HepG2 (cell line): ENCODE data around the gene FAS. TPM values are rescaled to one million over a fixed set of nuclear protein-coding genes. Genes with fewer than 3 reads are reported as not detected.

Experiments
- ATAC-seq: fragments of 200-7000 bp; cut with Tn5 transposase; 3 replicates; pipeline ENCODE4 v1.9.1; 2020; ENCODE audit warnings: mild to moderate bottlenecking, moderate library complexity
- BruUV-seq: library from RNA; stranded (reverse); fragments of 400-500 nt; replicated peaks from 2 replicates; lab custom pipeline; 2021; lab: Mats Ljungman, UMichigan
- CTCF ChIA-PET: fragments of 300-600 bp; formaldehyde crosslinking; extraction: SDS; loops from one replicate; lab custom pipeline; 2021; ENCODE audit warnings: low total read pairs, inconsistent platforms, low intra/inter-chr PET ratio; lab: Yijun Ruan, JAX
- POLR2A ChIA-PET: fragments of 350-600 bp; sonication (Branson Sonifier 250); formaldehyde crosslinking; loops from one replicate; lab custom pipeline; 2020; ENCODE audit warnings: antibody characterized with exemption, inconsistent platforms; lab: Yijun Ruan, JAX
- DNase-seq: peaks from one replicate; pipeline ENCODE4 v3.0.0-alpha.2; 2015; ENCODE audit warnings: low spot score
- FAIRE-seq: peaks from 3 replicates; lab custom pipeline; 2011; peaks lifted over from hg19 to GRCh38; lab: Jason Lieb, UNC
- H2AFZ ChIP-seq: one replicate; pipeline ENCODE4 v1.6.1; 2011; ENCODE audit warnings: low read length, inconsistent platforms
- H3K27ac ChIP-seq: fragments of 300-600 bp; 3 replicates; pipeline ENCODE4 v1.8.0; 2011; ENCODE audit warnings: mixed run types, mild to moderate bottlenecking, mixed read lengths, low read length, inconsistent platforms; ENCODE audit not compliant: insufficient read depth; ENCODE audit errors: extremely low read length
- H3K27me3 ChIP-seq, 2 experiments: fragments of 200-600 bp in 1 of 2; 2 replicates in 1 of 2; 3 replicates in 1 of 2; pipeline versions ENCODE4 v1.6.0 to v1.8.0; 2011; ENCODE audit warnings: low read length in 2 of 2, mild to moderate bottlenecking in 2 of 2, moderate library complexity in 2 of 2, inconsistent platforms in 1 of 2; ENCODE audit not compliant: insufficient read depth in 2 of 2, control insufficient read depth in 1 of 2
- H3K36me3 ChIP-seq, 2 experiments: fragments of 200-600 bp in 1 of 2; replicated peaks in 1 of 2; 2 replicates in 1 of 2; 3 replicates in 1 of 2; pipeline versions ENCODE4 v1.5.1 to v1.8.0; 2011; ENCODE audit warnings: low read length in 2 of 2, inconsistent platforms in 1 of 2; ENCODE audit not compliant: insufficient read depth in 2 of 2, control insufficient read depth in 1 of 2
- H3K4me1 ChIP-seq: 2 replicates; pipeline ENCODE4 v1.5.1; 2012; ENCODE audit warnings: low read length, inconsistent platforms; ENCODE audit not compliant: insufficient read depth
- H3K4me2 ChIP-seq: 2 replicates; pipeline ENCODE4 v1.6.0; 2011; ENCODE audit warnings: low read depth, low read length, inconsistent platforms
- H3K4me3 ChIP-seq, 3 experiments: fragments of 200-600 bp in 1 of 3; sonication (generic), shearing (Covaris generic) in 1 of 3; replicated peaks in 1 of 3; 2 replicates each; pipeline ENCODE4 v1.5.1; 2011 to 2016; ENCODE audit warnings: low read length in 3 of 3, inconsistent platforms in 2 of 3, low read depth in 2 of 3, mild to moderate bottlenecking in 2 of 3, control low read depth in 1 of 3, mixed read lengths in 1 of 3; ENCODE audit not compliant: insufficient read depth in 1 of 3
- H3K79me2 ChIP-seq: one replicate; pipeline ENCODE4 v1.6.1; 2011; ENCODE audit warnings: low read length, inconsistent platforms; ENCODE audit not compliant: insufficient read depth
- H3K9ac ChIP-seq: 2 replicates; pipeline ENCODE4 v1.6.0; 2011; ENCODE audit warnings: mild to moderate bottlenecking, low read depth, low read length, inconsistent platforms; ENCODE audit not compliant: insufficient read depth
- H3K9me3 ChIP-seq: 2 replicates; pipeline ENCODE4 v1.5.1; 2012; ENCODE audit warnings: mild to moderate bottlenecking, low read length
- H4K20me1 ChIP-seq: 2 replicates; pipeline ENCODE4 v1.6.0; 2011; ENCODE audit warnings: inconsistent platforms, mild to moderate bottlenecking, low read length, moderate library complexity; ENCODE audit not compliant: insufficient read depth
- ARNTL ChIP-seq: sonication (generic); formaldehyde crosslinking; IDR thresholded peaks from 2 replicates; pipeline ENCODE4 v1.4.0; 2020; ENCODE audit warnings: mild to moderate bottlenecking, missing genetic modification reagents
- CC2D1A ChIP-seq: sonication (generic); formaldehyde crosslinking; IDR thresholded peaks from 2 replicates; pipeline ENCODE4 v1.8.1; 2023; ENCODE audit warnings: mild to moderate bottlenecking, missing genetic modification reagents
- HNRNPL ChIP-seq: fragments of 200-400 bp; formaldehyde crosslinking; IDR thresholded peaks from 2 replicates; pipeline ENCODE4 v1.6.1; 2017; ENCODE audit warnings: mild to moderate bottlenecking, low read depth, low read length
- IRF2 ChIP-seq: IDR thresholded peaks from 2 replicates; pipeline ENCODE4 v1.6.1; 2018; ENCODE audit warnings: missing genetic modification reagents, missing compliant biosample characterization
- STAT6 ChIP-seq: sonication (generic); formaldehyde crosslinking; IDR thresholded peaks from 2 replicates; pipeline ENCODE4 v1.4.0; 2020; ENCODE audit warnings: missing genetic modification reagents, mild to moderate bottlenecking, borderline replicate concordance
- ZC3H13 ChIP-seq: sonication (generic); formaldehyde crosslinking; IDR thresholded peaks from 2 replicates; pipeline ENCODE4 v1.8.1; 2023; ENCODE audit warnings: mild to moderate bottlenecking, missing genetic modification reagents, moderate library complexity
- ZMYM2 ChIP-seq: sonication (generic); formaldehyde crosslinking; IDR thresholded peaks from 2 replicates; pipeline ENCODE4 v1.8.0; 2022; ENCODE audit warnings: mild to moderate bottlenecking, missing genetic modification reagents
- ZNF143 ChIP-seq: sonication (generic); formaldehyde crosslinking; IDR thresholded peaks from 2 replicates; pipeline ENCODE4 v1.4.0; 2020; ENCODE audit warnings: missing genetic modification reagents
- ZNF501 ChIP-seq: sonication (generic); formaldehyde crosslinking; IDR thresholded peaks from 2 replicates; pipeline ENCODE4 v1.5.1; 2020; ENCODE audit warnings: mild to moderate bottlenecking, moderate library complexity, missing genetic modification reagents
- ZNF670 ChIP-seq: sonication (generic); formaldehyde crosslinking; IDR thresholded peaks from 2 replicates; pipeline ENCODE4 v1.8.0; 2022; ENCODE audit warnings: mild to moderate bottlenecking, missing genetic modification reagents, borderline replicate concordance
- ZNF775 ChIP-seq: sonication (generic); formaldehyde crosslinking; IDR thresholded peaks from 2 replicates; pipeline ENCODE4 v1.4.0; 2020; ENCODE audit warnings: missing genetic modification reagents, mild to moderate bottlenecking, moderate library complexity, borderline replicate concordance
- WGBS: methylation state at CpG from one replicate; pipeline ENCODE4 v1.1.6; 2017; ENCODE audit warnings: low lambda C conversion rate; 5-methylcytosine and 5-hydroxymethylcytosine counted together
- in situ Hi-C: cut with HindIII; loops from 2 replicates; pipeline ENCODE4 v1.10.0; 2017; ENCODE audit warnings: low pct_unique_long_range_greater_than_20kb; ENCODE audit not compliant: extremely low pct_ligation_motif_present
- intact Hi-C: fragments of 100-400 bp; cut with micrococcal nuclease; formaldehyde crosslinking; loops from one replicate; pipeline ENCODE4 v1.10.0; 2022; ENCODE audit not compliant: unreplicated experiment
- polyA plus RNA-seq, 8 experiments: library from polyadenylated mRNA; depleted of rRNA in 3 of 8; stranded (reverse) in 7 of 8; unstranded in 1 of 8; fragments of >200 nt; fragmentation: Illumina TruSeq in 4 of 8; extraction: Trizol in 4 of 8; gene quantifications; 2 replicates each; pipeline versions ENCODE4 v1.2.1 to v1.2.3, GENCODE V29; 2011 to 2016; ENCODE audit warnings: low read depth in 4 of 8, missing spikeins in 1 of 8, mixed read lengths in 1 of 8; ENCODE audit not compliant: insufficient read depth in 1 of 8
- total RNA-seq, 5 experiments: library from RNA; depleted of rRNA; stranded (reverse); fragments of >200 nt; fragmentation: Illumina TruSeq; extraction: Trizol; gene quantifications; 2 replicates each; pipeline ENCODE4 v1.2.3, GENCODE V29; 2016; ENCODE audit warnings: low read depth in 1 of 5

The FAS gene
- total and polyA plus RNA-seq, 2 of the 13 experiments (the other 11 are each of a cell fraction or from before 2014, with no cell fraction given), result 5.9 to 17.9 TPM

- H3K36me3 ChIP-seq, result no peaks in the 10 kb centered on the region
- 100% methylated on average over 1 of the region's 1 CpG for WGBS
- DNase-seq (no peak), FAIRE-seq (no peak), ATAC-seq (no peak)
- in situ Hi-C loops (no loop called here), intact Hi-C loops (no loop called here)
- no peaks in the 10 kb centered on the region for H3K9me3 ChIP-seq
- CTCF ChIA-PET, result no interaction called here
- no peaks in the 10 kb centered on the region for H4K20me1 ChIP-seq
- no peak overlapping the region for H3K27ac ChIP-seq
- TF ChIP-seq STAT6 (CRISPR knock-in tag), result no peak
- TF ChIP-seq CC2D1A, result no peak
- no peak for TF ChIP-seq ARNTL (CRISPR knock-in tag)
- TF ChIP-seq ZNF501, result no peak
- TF ChIP-seq IRF2 (CRISPR knock-in tag), result no peak
- TF ChIP-seq ZMYM2, result no peak
- no peak for TF ChIP-seq ZNF775 (CRISPR knock-in tag)
- no peak for TF ChIP-seq HNRNPL
- TF ChIP-seq ZNF143 (CRISPR knock-in tag), result no peak
- TF ChIP-seq ZNF670 (CRISPR knock-in tag), result no peak
- no peak for TF ChIP-seq ZC3H13
- H3K4me3 ChIP-seq, result no peak overlapping the region
- POLR2A ChIA-PET, result no interaction called here
- no TSS peak for BruUV-seq
- H3K79me2 ChIP-seq, result no peaks in the 10 kb centered on the region
- H2AFZ ChIP-seq, result no peak overlapping the region
- no peaks in the 10 kb centered on the region for H3K27me3 ChIP-seq
- peaks cover 8% of the 10 kb centered on the region for H3K4me1 ChIP-seq
- H3K4me2 ChIP-seq, result no peak overlapping the region
- no peak overlapping the region for H3K9ac ChIP-seq
Measured at GRCh38 chr10:88960802-88961201, 29.8 kb upstream of the FAS start.
